Measurements from ENCODE around the gene LHFPL2.

LHFPL2 gene

DNA sequence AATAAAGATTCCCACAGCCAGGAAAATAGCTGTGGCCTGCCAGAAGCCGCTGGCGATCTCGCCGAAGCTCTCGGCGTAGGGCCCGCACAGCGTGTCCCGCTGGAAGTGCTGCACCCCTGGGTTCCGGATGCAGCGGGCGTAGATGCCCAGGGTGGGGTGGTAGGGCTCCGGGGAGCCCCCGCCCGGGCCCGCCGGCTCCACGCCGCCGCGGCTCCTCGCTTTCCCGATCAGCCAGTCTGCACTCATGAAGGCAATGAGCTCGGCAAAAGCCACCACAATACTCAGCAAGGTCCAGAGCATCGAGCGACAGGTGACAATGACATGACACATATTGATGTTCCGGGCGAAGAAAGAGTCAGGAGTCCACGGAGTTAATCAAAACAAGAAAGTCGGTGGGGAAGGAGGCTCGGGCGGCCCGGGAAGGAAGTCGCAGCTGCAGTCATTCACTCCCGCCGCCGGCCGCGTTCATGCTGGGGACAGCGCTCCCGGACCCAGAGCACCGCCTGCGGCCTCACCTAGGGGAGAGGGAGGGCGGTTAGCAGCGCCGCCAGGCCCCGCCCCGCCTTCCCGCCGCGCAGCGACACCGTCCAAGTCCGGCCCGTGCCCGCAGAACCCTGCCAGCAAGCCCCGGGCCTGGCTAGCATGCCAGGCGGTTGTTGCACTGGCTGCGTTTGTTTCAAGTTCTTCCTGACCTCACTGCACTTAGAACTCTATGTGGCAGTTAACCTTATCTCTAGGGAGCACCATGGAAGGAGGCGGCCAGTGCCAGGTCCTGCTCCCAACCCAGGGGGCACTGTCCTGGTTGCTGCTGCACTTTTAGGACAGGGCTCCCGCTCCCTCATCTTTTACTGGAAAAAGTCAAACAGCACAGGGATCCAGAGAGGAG is 138.4 kb downstream of the LHFPL2 start:
- Histone ChIP-seq H3K79me2 (ENCODE audit: insufficient read depth, low read length) (peaks cover 84% of the 10 kb centered on the region), H3K9me2 (replicated peaks; ENCODE audit: insufficient read depth, low read length) (no peaks in the 10 kb centered on the region), H3K4me3 (ENCODE audit: insufficient read depth, low read length, poor library complexity, severe bottlenecking) (no peak overlapping the region), H2AFZ (ENCODE audit: low read depth, low read length, severe bottlenecking) (no peak overlapping the region), H3K9me3 (ENCODE audit: insufficient read depth, low read length) (no peaks in the 10 kb centered on the region), H3K27me3 (ENCODE audit: low read length) (no peaks in the 10 kb centered on the region), H3K36me3 (ENCODE audit: low read length) (no peaks in the 10 kb centered on the region; the same call in 1 of the 2 replicates), H3K27ac (ENCODE audit: low read depth, low read length) (no peak overlapping the region), H3K4me2 (ENCODE audit: low read depth, low read length, poor library complexity, severe bottlenecking) (no peak overlapping the region), H3K9ac (ENCODE audit: low read length) (no peak overlapping the region), H4K20me1 (ENCODE audit: low read depth, low read length) (no peaks in the 10 kb centered on the region; the same call in 1 of the 2 replicates), H3F3A (ENCODE audit: insufficient read depth) (no peaks in the 10 kb centered on the region)
- TF ChIP-seq, protein P1, sequence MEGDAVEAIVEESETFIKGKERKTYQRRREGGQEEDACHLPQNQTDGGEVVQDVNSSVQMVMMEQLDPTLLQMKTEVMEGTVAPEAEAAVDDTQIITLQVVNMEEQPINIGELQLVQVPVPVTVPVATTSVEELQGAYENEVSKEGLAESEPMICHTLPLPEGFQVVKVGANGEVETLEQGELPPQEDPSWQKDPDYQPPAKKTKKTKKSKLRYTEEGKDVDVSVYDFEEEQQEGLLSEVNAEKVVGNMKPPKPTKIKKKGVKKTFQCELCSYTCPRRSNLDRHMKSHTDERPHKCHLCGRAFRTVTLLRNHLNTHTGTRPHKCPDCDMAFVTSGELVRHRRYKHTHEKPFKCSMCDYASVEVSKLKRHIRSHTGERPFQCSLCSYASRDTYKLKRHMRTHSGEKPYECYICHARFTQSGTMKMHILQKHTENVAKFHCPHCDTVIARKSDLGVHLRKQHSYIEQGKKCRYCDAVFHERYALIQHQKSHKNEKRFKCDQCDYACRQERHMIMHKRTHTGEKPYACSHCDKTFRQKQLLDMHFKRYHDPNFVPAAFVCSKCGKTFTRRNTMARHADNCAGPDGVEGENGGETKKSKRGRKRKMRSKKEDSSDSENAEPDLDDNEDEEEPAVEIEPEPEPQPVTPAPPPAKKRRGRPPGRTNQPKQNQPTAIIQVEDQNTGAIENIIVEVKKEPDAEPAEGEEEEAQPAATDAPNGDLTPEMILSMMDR (IDR thresholded peaks at IDR 0.05; ENCODE audit: insufficient read depth, low read length, poor library complexity, severe bottlenecking), result no peak
- no peak for TF ChIP-seq EZH2phosphoT487 (conservative IDR thresholded peaks at IDR 0.05; ENCODE audit: low read length)

DNA sequence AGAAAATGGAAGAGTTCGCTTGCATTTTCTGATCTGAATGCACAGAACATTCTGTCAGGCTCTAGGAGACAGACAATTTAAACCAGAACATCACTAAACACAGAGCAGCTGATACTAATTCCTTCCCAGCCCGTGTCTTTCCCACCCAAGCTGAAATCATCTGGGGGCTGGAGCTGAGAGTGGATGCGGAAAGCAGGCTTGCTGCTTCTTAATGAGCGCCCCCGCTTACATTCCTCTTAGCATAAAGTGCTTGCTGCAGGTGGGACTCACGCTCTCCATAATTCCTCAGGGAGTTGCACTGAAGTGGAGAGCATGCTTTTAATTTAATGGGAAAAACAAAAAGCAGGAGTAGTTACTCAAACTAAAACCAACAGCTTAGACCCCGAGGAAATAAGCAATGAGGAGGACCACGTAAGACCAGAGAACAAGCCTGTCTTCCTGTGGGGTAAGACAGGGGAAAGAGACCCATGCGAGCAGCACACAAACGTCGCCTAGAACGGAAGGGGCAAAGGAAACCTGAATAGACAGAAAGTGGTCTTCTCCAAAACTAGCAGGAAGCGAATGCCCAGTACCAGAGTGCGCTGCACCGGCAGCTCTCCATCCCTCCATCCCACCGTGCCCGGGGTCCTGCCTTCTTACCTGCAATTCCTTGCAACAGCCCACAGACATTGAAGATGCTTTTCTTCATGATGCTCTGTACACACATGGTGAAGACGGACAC is 139.3 kb downstream of the LHFPL2 start:
- Histone ChIP-seq H3K27me3 (ENCODE audit: low read length) (no peaks in the 10 kb centered on the region), H3K9me2 (replicated peaks; ENCODE audit: insufficient read depth, low read length) (no peaks in the 10 kb centered on the region), H3K79me2 (ENCODE audit: insufficient read depth, low read length) (peaks cover 85% of the 10 kb centered on the region), H3K4me3 (ENCODE audit: insufficient read depth, low read length, poor library complexity, severe bottlenecking) (no peak overlapping the region), H3K9me3 (ENCODE audit: insufficient read depth, low read length) (no peaks in the 10 kb centered on the region), H3K36me3 (ENCODE audit: low read length) (no peaks in the 10 kb centered on the region; the same call in 1 of the 2 replicates), H3F3A (ENCODE audit: insufficient read depth) (no peaks in the 10 kb centered on the region), H2AFZ (ENCODE audit: low read depth, low read length, severe bottlenecking) (no peak overlapping the region), H3K27ac (ENCODE audit: low read depth, low read length) (no peak overlapping the region), H4K20me1 (ENCODE audit: low read depth, low read length) (no peaks in the 10 kb centered on the region; the same call in 1 of the 2 replicates), H3K4me2 (ENCODE audit: low read depth, low read length, poor library complexity, severe bottlenecking) (no peak overlapping the region), H3K9ac (ENCODE audit: low read length) (no peak overlapping the region)
- no peak for TF ChIP-seq EZH2phosphoT487 (conservative IDR thresholded peaks at IDR 0.05; ENCODE audit: low read length)
- TF ChIP-seq, protein P1 (IDR thresholded peaks at IDR 0.05; ENCODE audit: insufficient read depth, low read length, poor library complexity, severe bottlenecking), result no peak

DNA sequence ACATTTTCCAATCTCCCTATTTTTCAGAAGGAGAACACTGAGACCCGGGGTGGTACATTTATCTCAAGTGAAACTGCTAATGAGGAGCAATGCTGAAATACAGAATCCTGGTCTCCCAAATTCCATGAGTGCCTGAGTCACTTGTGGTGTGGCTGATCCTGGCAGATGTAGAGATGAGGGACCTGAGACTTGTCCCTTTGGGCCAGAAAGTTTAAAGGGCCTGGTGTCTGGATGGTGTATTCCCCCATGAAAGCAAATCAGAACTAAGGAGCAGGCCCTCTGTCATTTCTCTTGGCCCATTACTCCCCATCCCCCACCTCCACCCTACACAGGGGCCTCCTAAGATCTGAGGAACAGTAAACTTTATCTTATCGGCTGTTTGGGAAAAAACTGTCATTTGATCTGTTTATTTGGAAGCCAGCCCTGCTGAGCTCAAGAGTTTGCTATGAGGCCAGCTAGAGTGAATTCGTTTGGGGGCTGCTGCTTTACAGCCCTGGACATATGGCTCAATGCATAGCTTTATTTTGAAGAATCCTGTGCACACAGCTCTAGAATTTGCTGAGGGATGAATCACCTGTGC is 140.3 kb downstream of the LHFPL2 start:
- H3K27me3 ChIP-seq (ENCODE audit: low read length), result no peaks in the 10 kb centered on the region
- no peak overlapping the region for H3K27ac ChIP-seq (ENCODE audit: low read depth, low read length)
- no peaks in the 10 kb centered on the region for H3K9me2 ChIP-seq (replicated peaks; ENCODE audit: insufficient read depth, low read length)
- H3K9ac ChIP-seq (ENCODE audit: low read length), result no peak overlapping the region
- H3K79me2 ChIP-seq (ENCODE audit: insufficient read depth, low read length), result peaks cover 85% of the 10 kb centered on the region
- no peaks in the 10 kb centered on the region for H3F3A ChIP-seq (ENCODE audit: insufficient read depth)
- no peak overlapping the region for H3K4me2 ChIP-seq (ENCODE audit: low read depth, low read length, poor library complexity, severe bottlenecking)
- H2AFZ ChIP-seq (ENCODE audit: low read depth, low read length, severe bottlenecking), result no peak overlapping the region
- H4K20me1 ChIP-seq (ENCODE audit: low read depth, low read length), result no peaks in the 10 kb centered on the region; the same call in 1 of the 2 replicates
- no peak overlapping the region for H3K4me3 ChIP-seq (ENCODE audit: insufficient read depth, low read length, poor library complexity, severe bottlenecking)
- H3K36me3 ChIP-seq (ENCODE audit: low read length), result no peaks in the 10 kb centered on the region; the same call in 1 of the 2 replicates
- TF ChIP-seq, protein P1 (IDR thresholded peaks at IDR 0.05; ENCODE audit: insufficient read depth, low read length, poor library complexity, severe bottlenecking), result no peak
- no peaks in the 10 kb centered on the region for H3K9me3 ChIP-seq (ENCODE audit: insufficient read depth, low read length)
